Measurements from ENCODE around the gene ZC3H15.
"Not testable (repeated sequence)": the region's sequence is repeated elsewhere in the genome, so short reads cannot be mapped to it uniquely, and the experiment has no call there.

ZC3H15 gene

GRCh38 chr2:186485871-186486650, at the start of gene ZC3H15:
Gene ZC3H15, plus strand, starts transcription at chr2:186486260. Its CDS starts 123 bp downstream, at chr2:186486383.
- DNase-seq (ENCODE audit: low read depth in 2 of 3, low spot score in 2 of 3) = peak; percentile 81 to 92 (median 84)

- no peak for DNase-seq (ENCODE audit: low read depth in 2 of 3, low spot score in 2 of 3)
These were observed 48.3 kb upstream of the ZC3H15 start for GRCh38 chr2:186437719-186438118.

- not testable (repeated sequence) for DNase-seq (ENCODE audit: low read depth in 2 of 3, low spot score in 2 of 3)
These were observed 46.4 kb upstream of the ZC3H15 start for GRCh38 chr2:186439673-186440095.

GRCh38 chr2:186440506-186440905, 45.6 kb upstream of the ZC3H15 start:
- no peak for DNase-seq (ENCODE audit: low read depth in 2 of 3, low spot score in 2 of 3)

- no peak for DNase-seq (ENCODE audit: low read depth in 2 of 3, low spot score in 2 of 3)
These were observed 43.2 kb upstream of the ZC3H15 start for GRCh38 chr2:186442885-186443284.

GRCh38 chr2:186443851-186444250, 42.2 kb upstream of the ZC3H15 start:
- DNase-seq (ENCODE audit: low read depth in 2 of 3, low spot score in 2 of 3) = no peak

GRCh38 chr2:186445506-186445905, 40.6 kb upstream of the ZC3H15 start:
- no peak for DNase-seq (ENCODE audit: low read depth in 2 of 3, low spot score in 2 of 3)

- DNase-seq (ENCODE audit: low read depth in 2 of 3, low spot score in 2 of 3) = no peak
These were observed 30.4 kb upstream of the ZC3H15 start for GRCh38 chr2:186455613-186456012.

- DNase-seq (ENCODE audit: low read depth in 2 of 3, low spot score in 2 of 3) = no peak
These were observed 29.1 kb upstream of the ZC3H15 start for GRCh38 chr2:186456941-186457340.

GRCh38 chr2:186457908-186458307, 28.2 kb upstream of the ZC3H15 start:
- no peak for DNase-seq (ENCODE audit: low read depth in 2 of 3, low spot score in 2 of 3)

- no peak for DNase-seq (ENCODE audit: low read depth in 2 of 3, low spot score in 2 of 3)
These were observed 27.1 kb upstream of the ZC3H15 start for GRCh38 chr2:186459009-186459408.

GRCh38 chr2:186460465-186460864, 25.6 kb upstream of the ZC3H15 start:
- no peak for DNase-seq (ENCODE audit: low read depth in 2 of 3, low spot score in 2 of 3)

GRCh38 chr2:186466743-186467142, 19.3 kb upstream of the ZC3H15 start:
- no peak for DNase-seq (ENCODE audit: low read depth in 2 of 3, low spot score in 2 of 3)

- no peak for DNase-seq (ENCODE audit: low read depth in 2 of 3, low spot score in 2 of 3)
These were observed 18.6 kb upstream of the ZC3H15 start for GRCh38 chr2:186467421-186467820.

GRCh38 chr2:186472722-186473493, 13.2 kb upstream of the ZC3H15 start:
- DNase-seq (ENCODE audit: low read depth in 2 of 3, low spot score in 2 of 3) = not testable (repeated sequence)

GRCh38 chr2:186474239-186474638, 11.8 kb upstream of the ZC3H15 start:
- DNase-seq (ENCODE audit: low read depth in 2 of 3, low spot score in 2 of 3) = not testable (repeated sequence)

- DNase-seq (ENCODE audit: low read depth in 2 of 3, low spot score in 2 of 3) = no peak
These were observed 8.3 kb upstream of the ZC3H15 start for GRCh38 chr2:186477790-186478189.

- no peak for DNase-seq (ENCODE audit: low read depth in 2 of 3, low spot score in 2 of 3)
These were observed 5.1 kb upstream of the ZC3H15 start for GRCh38 chr2:186480991-186481390.

GRCh38 chr2:186484062-186484735, 1.9 kb upstream of the ZC3H15 start:
- DNase-seq (ENCODE audit: low read depth in 2 of 3, low spot score in 2 of 3) = no peak

GRCh38 chr2:186485576-186485870, 537 bp upstream of the ZC3H15 start:
- no peak for DNase-seq (ENCODE audit: low read depth in 2 of 3, low spot score in 2 of 3)

GRCh38 chr2:186486651-186487647, 889 bp downstream of the ZC3H15 start:
- DNase-seq (ENCODE audit: low read depth in 2 of 3, low spot score in 2 of 3) = peak in 1 of 3 experiments; percentile 50
